Neuron (in vitro differentiated cells): Measurements from ENCODE around the gene TMEM260.

ENCODE experiments used
- H2AFZ ChIP-seq: one replicate; pipeline ENCODE4 v1.6.1; 2013; ENCODE audit warnings: low read depth, mild to moderate bottlenecking, inconsistent platforms, low read length, moderate library complexity
- H3K27me3 ChIP-seq: one replicate; pipeline ENCODE4 v1.6.1; 2013; ENCODE audit warnings: low read length; ENCODE audit not compliant: insufficient read depth
- H3K36me3 ChIP-seq: one replicate; pipeline ENCODE4 v1.6.1; 2013; ENCODE audit warnings: low read length; ENCODE audit not compliant: insufficient read depth
- H3K4me1 ChIP-seq: one replicate; pipeline ENCODE4 v1.6.1; 2013; ENCODE audit warnings: low read length; ENCODE audit not compliant: insufficient read depth
- H3K4me3 ChIP-seq: 2 replicates; pipeline ENCODE4 v1.5.1; 2013; ENCODE audit warnings: mild to moderate bottlenecking, low read length, moderate library complexity
- H3K9me3 ChIP-seq: one replicate; pipeline ENCODE4 v1.6.1; 2013; ENCODE audit warnings: low read length

TMEM260 gene

GRCh38 chr14:56579345-56580220, at the start of gene TMEM260:
Gene TMEM260 (plus strand): TSS chr14:56579798. CDS start chr14:56579915, 117 bp downstream.
- Histone ChIP-seq H2AFZ (peak within 1 kb of the TSS; percentile 99), H3K9me3 (no peaks in the 10 kb centered on the region), H3K4me3 (peak within 1 kb of the TSS; percentile 76), H3K36me3 (no peaks in the 10 kb centered on the region), H3K27me3 (peaks cover 19% of the 10 kb centered on the region), H3K4me1 (peaks cover 9% of the 10 kb centered on the region)

GRCh38 chr14:56532546-56532945, 47.1 kb upstream of the TMEM260 start:
- no peaks in the 10 kb centered on the region for H3K36me3 ChIP-seq

GRCh38 chr14:56534656-56535055, 44.9 kb upstream of the TMEM260 start:
- Histone ChIP-seq H2AFZ (no peak overlapping the region), H3K4me1 (no peaks in the 10 kb centered on the region), H3K27me3 (peaks cover 7% of the 10 kb centered on the region), H3K4me3 (no peak overlapping the region), H3K36me3 (no peaks in the 10 kb centered on the region), H3K9me3 (no peaks in the 10 kb centered on the region)

More at GRCh38 chr14:56532546-56532945, 47.1 kb upstream of the TMEM260 start:
- H2AFZ ChIP-seq: no peak overlapping the region
- no peak overlapping the region for H3K4me3 ChIP-seq
- no peaks in the 10 kb centered on the region for H3K9me3 ChIP-seq
- H3K27me3 ChIP-seq: peaks cover 9% of the 10 kb centered on the region
- H3K4me1 ChIP-seq: no peaks in the 10 kb centered on the region

- Histone ChIP-seq H3K36me3 (no peaks in the 10 kb centered on the region), H3K4me1 (no peaks in the 10 kb centered on the region), H3K27me3 (peaks cover 3% of the 10 kb centered on the region), H3K9me3 (no peaks in the 10 kb centered on the region), H3K4me3 (no peak overlapping the region), H2AFZ (no peak overlapping the region)
These were observed 39.7 kb upstream of the TMEM260 start for GRCh38 chr14:56539862-56540261.

- no peaks in the 10 kb centered on the region for H3K9me3 ChIP-seq
- H3K4me3 ChIP-seq: no peak overlapping the region
- H3K4me1 ChIP-seq: no peaks in the 10 kb centered on the region
- H3K27me3 ChIP-seq: peaks cover 7% of the 10 kb centered on the region
- H2AFZ ChIP-seq: no peak overlapping the region
- no peaks in the 10 kb centered on the region for H3K36me3 ChIP-seq
These were observed 36.2 kb upstream of the TMEM260 start for GRCh38 chr14:56543436-56543835.

GRCh38 chr14:56549721-56550120, 29.9 kb upstream of the TMEM260 start:
- H3K27me3 ChIP-seq: peaks cover 21% of the 10 kb centered on the region

GRCh38 chr14:56552615-56553014, 27.0 kb upstream of the TMEM260 start:
- Histone ChIP-seq H3K4me3 (no peak overlapping the region), H3K27me3 (peaks cover 25% of the 10 kb centered on the region), H3K36me3 (no peaks in the 10 kb centered on the region), H3K4me1 (no peaks in the 10 kb centered on the region), H3K9me3 (no peaks in the 10 kb centered on the region), H2AFZ (no peak overlapping the region)

More at GRCh38 chr14:56549721-56550120, 29.9 kb upstream of the TMEM260 start:
- H2AFZ ChIP-seq: no peak overlapping the region
- no peaks in the 10 kb centered on the region for H3K9me3 ChIP-seq
- no peaks in the 10 kb centered on the region for H3K4me1 ChIP-seq
- H3K36me3 ChIP-seq: no peaks in the 10 kb centered on the region
- H3K4me3 ChIP-seq: no peak overlapping the region

- H3K27me3 ChIP-seq: peaks cover 20% of the 10 kb centered on the region
- no peaks in the 10 kb centered on the region for H3K9me3 ChIP-seq
- no peaks in the 10 kb centered on the region for H3K36me3 ChIP-seq
These were observed 25.3 kb upstream of the TMEM260 start for GRCh38 chr14:56554301-56554700.

GRCh38 chr14:56555921-56556570, 23.6 kb upstream of the TMEM260 start:
- peaks cover 18% of the 10 kb centered on the region for H3K27me3 ChIP-seq
- no peak overlapping the region for H3K4me3 ChIP-seq
- H3K36me3 ChIP-seq: no peaks in the 10 kb centered on the region
- no peaks in the 10 kb centered on the region for H3K9me3 ChIP-seq
- H2AFZ ChIP-seq: no peak overlapping the region
- no peaks in the 10 kb centered on the region for H3K4me1 ChIP-seq

More at GRCh38 chr14:56554301-56554700, 25.3 kb upstream of the TMEM260 start:
- no peak overlapping the region for H2AFZ ChIP-seq
- no peak overlapping the region for H3K4me3 ChIP-seq
- H3K4me1 ChIP-seq: no peaks in the 10 kb centered on the region

- no peak overlapping the region for H2AFZ ChIP-seq
- H3K4me3 ChIP-seq: no peak overlapping the region
- no peaks in the 10 kb centered on the region for H3K4me1 ChIP-seq
- H3K27me3 ChIP-seq: peaks cover 13% of the 10 kb centered on the region
- peaks cover 1% of the 10 kb centered on the region for H3K9me3 ChIP-seq
- H3K36me3 ChIP-seq: no peaks in the 10 kb centered on the region
These were observed 20.4 kb upstream of the TMEM260 start for GRCh38 chr14:56559182-56559581.

GRCh38 chr14:56561606-56562005, 18.0 kb upstream of the TMEM260 start:
- H3K4me1 ChIP-seq: no peaks in the 10 kb centered on the region
- peaks cover 1% of the 10 kb centered on the region for H3K9me3 ChIP-seq
- H2AFZ ChIP-seq: no peak overlapping the region
- peaks cover 4% of the 10 kb centered on the region for H3K27me3 ChIP-seq
- H3K36me3 ChIP-seq: no peaks in the 10 kb centered on the region
- no peak overlapping the region for H3K4me3 ChIP-seq

- no peak overlapping the region for H2AFZ ChIP-seq
- no peaks in the 10 kb centered on the region for H3K27me3 ChIP-seq
- peaks cover 1% of the 10 kb centered on the region for H3K9me3 ChIP-seq
- H3K4me3 ChIP-seq: no peak overlapping the region
- no peaks in the 10 kb centered on the region for H3K4me1 ChIP-seq
- H3K36me3 ChIP-seq: no peaks in the 10 kb centered on the region
These were observed 16.7 kb upstream of the TMEM260 start for GRCh38 chr14:56562883-56563282.

GRCh38 chr14:56569174-56569573, 10.4 kb upstream of the TMEM260 start:
- Histone ChIP-seq H2AFZ (no peak overlapping the region), H3K4me1 (no peaks in the 10 kb centered on the region), H3K36me3 (no peaks in the 10 kb centered on the region), H3K4me3 (no peak overlapping the region), H3K27me3 (peaks cover 2% of the 10 kb centered on the region), H3K9me3 (no peaks in the 10 kb centered on the region)
